GM10266 (cell line): ENCODE data around the gene TMEM242.
"Not testable (repeated sequence)": the region's sequence is repeated elsewhere in the genome, so short reads cannot be mapped to it uniquely, and the experiment has no call there.

Experiments
- DNase-seq: peaks from one replicate; pipeline ENCODE4 v3.0.0; 2012; ENCODE audit errors: extremely low spot score
- CTCF ChIP-seq: IDR thresholded peaks from 2 replicates; pipeline ENCODE4 v1.5.1; 2012; ENCODE audit warnings: mild to moderate bottlenecking, low read depth; ENCODE audit not compliant: control insufficient read depth, insufficient read depth; ENCODE audit errors: missing control alignments

The TMEM242 gene

GRCh38 chr6:157323966-157324300 is 614 bp upstream of the TMEM242 start:
- peak; percentile 12 for TF ChIP-seq CTCF
- DNase-seq: no peak

GRCh38 chr6:157322792-157323254 is 496 bp downstream of the TMEM242 start:
- TF ChIP-seq CTCF: no peak
- DNase-seq: peak; percentile 78

- no peak for TF ChIP-seq CTCF
- no peak for DNase-seq
Measured at GRCh38 chr6:157316871-157317814, 6.2 kb downstream of the TMEM242 start.

GRCh38 chr6:157314705-157315321 is 8.5 kb downstream of the TMEM242 start:
- DNase-seq: peak; percentile 63
- peak; percentile 87 for TF ChIP-seq CTCF

- TF ChIP-seq CTCF: no peak
- DNase-seq: no peak
Measured at GRCh38 chr6:157313531-157314467, 9.5 kb downstream of the TMEM242 start.

GRCh38 chr6:157312757-157313156 is 10.6 kb downstream of the TMEM242 start:
- no peak for TF ChIP-seq CTCF
- no peak for DNase-seq

GRCh38 chr6:157310693-157311092 is 12.6 kb downstream of the TMEM242 start:
- DNase-seq: not testable (repeated sequence)
